ENCODE data around the gene PPIL6. TPM values are rescaled to one million over a fixed set of nuclear protein-coding genes. Genes with fewer than 3 reads are reported as not detected.

PPIL6 gene
- 1 to 10 TPM; 1.1 to 3.1 (median 2.6) TPM for total RNA-seq
- polyA plus RNA-seq, result 1 to 10 TPM; 1.8 to 3.9 (median 2.2) TPM
- long read RNA-seq, donor 1, full-length matches to known transcripts, result 1 of 3 reads
- long read RNA-seq, donor 1, partial matches to known transcripts, result 0 of 3 reads
- long read RNA-seq, donor 1, other reads (novel, unspliced or antisense), result 2 of 3 reads
- long read RNA-seq, donor 2, full-length matches to known transcripts, result 2 of 4 reads
- long read RNA-seq, donor 2, partial matches to known transcripts, result 0 of 4 reads
- long read RNA-seq, donor 2, other reads (novel, unspliced or antisense), result 2 of 4 reads

DNA sequence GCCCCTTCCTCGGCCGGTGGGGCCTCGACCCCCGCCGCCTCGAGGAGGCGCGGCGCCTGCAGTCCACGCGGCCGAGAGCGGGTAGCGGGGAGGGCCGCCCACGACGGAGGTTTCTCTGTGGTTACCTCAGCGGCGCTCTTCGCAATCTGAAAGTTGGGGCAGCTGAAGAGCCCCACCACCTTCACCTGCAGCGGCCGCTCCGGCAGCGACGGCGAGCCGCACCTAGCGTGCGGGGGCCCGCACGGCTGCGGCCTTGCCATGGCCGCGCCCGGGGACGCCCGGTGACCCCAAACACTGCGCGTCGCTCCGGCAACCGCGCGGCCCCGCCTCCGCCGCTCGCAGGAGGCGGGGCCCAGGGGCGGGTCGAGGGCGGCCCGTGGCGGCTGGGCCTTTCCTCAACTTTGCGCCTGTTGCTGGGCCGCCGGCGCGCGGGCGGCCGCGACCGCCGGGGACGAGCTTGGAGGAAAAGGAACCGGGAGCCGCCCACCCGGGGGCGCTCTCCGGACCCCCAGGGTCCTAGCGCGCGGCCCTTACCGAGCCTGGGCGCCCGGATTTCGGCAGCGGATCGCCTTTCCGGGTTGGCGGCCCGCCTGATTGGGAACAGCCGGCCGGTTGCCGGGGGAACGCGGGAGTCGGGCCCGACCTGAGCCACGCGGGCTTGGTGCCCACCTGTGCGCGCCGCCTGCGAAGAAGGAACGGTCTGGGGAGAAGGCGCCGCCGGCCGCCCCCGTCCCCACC lies at the start of gene PPIL6, which contains the start of gene SMPD2:
PPIL6 (minus strand) TSS at position 298 of the 738 bp plus-strand sequence; CDS start at position 260, 38 bp downstream.
SMPD2 (plus strand) TSS at position 394 of the 738 bp plus-strand sequence. CDS start 398 bp downstream, outside the sequence.
- Histone ChIP-seq H3K27me3 (ENCODE audit: insufficient read depth in 3 of 3, low read length in 2 of 3) (no peaks in the 10 kb centered on the region), H3K36me3 (ENCODE audit: insufficient read depth in 1 of 2, low read depth in 1 of 2) (peaks cover 0 to 12% of the 10 kb centered on the region in 2 donors), H3K4me1 (peaks cover 17% of the 10 kb centered on the region), H3K27ac (peak within 1 kb of the TSS; percentile 84), H3K9me3 (no peaks in the 10 kb centered on the region), H3K4me3 (peak within 1 kb of the TSS; percentile 70)
- WGBS, 3 donors, result 0 to 1% (median 1%) methylated on average over 65 to 102 of the region's 102 CpGs
- intact Hi-C loops (cut with DNase I), result loop anchor here in 1 of 2 donors (2.0 to 5.0 kb wide), 2 partner anchors 42 to 53 kb away; partner anchors contain the start of gene ZBTB24
- ATAC-seq (peak; percentile 90 to 94 (median 94)), DNase-seq (peak; percentile 92 to 95)
- peak; percentile 39 for TF ChIP-seq CTCF (IDR thresholded peaks at IDR 0.05)

GRCh38 chr6:109488001-109488400 lies 47.6 kb upstream of the PPIL6 start:
- no peak for ATAC-seq
- Histone ChIP-seq H3K4me1 (no peaks in the 10 kb centered on the region), H3K4me3 (no peak overlapping the region), H3K27me3 (ENCODE audit: insufficient read depth in 3 of 3, low read length in 2 of 3) (no peaks in the 10 kb centered on the region), H3K9me3 (no peaks in the 10 kb centered on the region), H3K27ac (no peak overlapping the region), H3K36me3 (ENCODE audit: insufficient read depth in 1 of 2, low read depth in 1 of 2) (no peaks in the 10 kb centered on the region)
- intact Hi-C loops (cut with DNase I), result no loop called here
- TF ChIP-seq CTCF (IDR thresholded peaks at IDR 0.05), result no peak
- no peak for DNase-seq

GRCh38 chr6:109486068-109486467 lies 45.6 kb upstream of the PPIL6 start:
- peaks cover 2 to 9% of the 10 kb centered on the region in 2 donors for H3K36me3 ChIP-seq (ENCODE audit: insufficient read depth in 1 of 2, low read depth in 1 of 2)
- WGBS, 3 donors, result 93 to 100% (median 96%) methylated on average over 1 of the region's 1 CpG
- no peaks in the 10 kb centered on the region for H3K27me3 ChIP-seq (ENCODE audit: insufficient read depth in 3 of 3, low read length in 2 of 3)
- DNase-seq, result no peak
- H3K9me3 ChIP-seq, result no peaks in the 10 kb centered on the region
- intact Hi-C loops (cut with DNase I), result no loop called here
- no peak for ATAC-seq
- H3K4me1 ChIP-seq, result peaks cover 12% of the 10 kb centered on the region
- no peak for TF ChIP-seq CTCF (IDR thresholded peaks at IDR 0.05)
- no peak overlapping the region for H3K27ac ChIP-seq
- no peak overlapping the region for H3K4me3 ChIP-seq

GRCh38 chr6:109485266-109485935 lies 45.0 kb upstream of the PPIL6 start:
- no peak overlapping the region for H3K27ac ChIP-seq
- ATAC-seq, result no peak
- no peak for DNase-seq
- WGBS, 3 donors, result 49 to 64% (median 63%) methylated on average over 3 of the region's 3 CpGs
- H3K4me1 ChIP-seq, result peaks cover 19% of the 10 kb centered on the region
- intact Hi-C loops (cut with DNase I), result no loop called here
- peaks cover 5 to 14% of the 10 kb centered on the region in 2 donors for H3K36me3 ChIP-seq (ENCODE audit: insufficient read depth in 1 of 2, low read depth in 1 of 2)
- TF ChIP-seq CTCF (IDR thresholded peaks at IDR 0.05), result no peak
- H3K27me3 ChIP-seq (ENCODE audit: insufficient read depth in 3 of 3, low read length in 2 of 3), result no peaks in the 10 kb centered on the region
- H3K4me3 ChIP-seq, result no peak overlapping the region
- no peaks in the 10 kb centered on the region for H3K9me3 ChIP-seq

Measured in psoas muscle (tissue), 8 donors.